Karpas-422 (cell line): Measurements from ENCODE around the gene GNB3. TPM values are rescaled to one million over a fixed set of nuclear protein-coding genes. Genes with fewer than 3 reads are reported as not detected.

Experiments
- DNase-seq: peaks from one replicate; pipeline ENCODE4 v3.0.0-alpha.2; 2015
- H2AFZ ChIP-seq: fragments of 200-600 bp; sonication (generic); 2 replicates; pipeline ENCODE4 v1.6.1; 2014; ENCODE audit warnings: antibody characterized with exemption, low read length, mixed read lengths
- H3K27ac ChIP-seq: fragments of 200-600 bp; sonication (generic); 2 replicates; pipeline ENCODE4 v1.5.1; 2014; ENCODE audit warnings: mild to moderate bottlenecking, low read length, moderate library complexity
- H3K27me3 ChIP-seq: fragments of 200-600 bp; sonication (generic); 2 replicates; pipeline ENCODE4 v1.6.1; 2014; ENCODE audit warnings: low read length, mixed read lengths
- H3K36me3 ChIP-seq: fragments of 200-600 bp; sonication (generic); 2 replicates; pipeline ENCODE4 v1.6.1; 2014; ENCODE audit warnings: low read length, mixed read lengths; ENCODE audit not compliant: insufficient read depth
- H3K4me1 ChIP-seq: fragments of 200-600 bp; sonication (generic); 2 replicates; pipeline ENCODE4 v1.6.1; 2014; ENCODE audit warnings: mild to moderate bottlenecking, low read length, mixed read lengths
- H3K4me2 ChIP-seq: fragments of 200-600 bp; sonication (generic); 2 replicates; pipeline ENCODE4 v1.6.1; 2014; ENCODE audit warnings: low read length, low read depth, mild to moderate bottlenecking; ENCODE audit not compliant: poor library complexity, severe bottlenecking
- H3K4me3 ChIP-seq: fragments of 200-600 bp; sonication (generic); 2 replicates; pipeline ENCODE4 v1.5.1; 2014; ENCODE audit warnings: mild to moderate bottlenecking, antibody characterized with exemption, low read length, mixed read lengths
- H3K79me2 ChIP-seq: fragments of 200-600 bp; sonication (generic); 2 replicates; pipeline ENCODE4 v1.6.1; 2014; ENCODE audit warnings: mild to moderate bottlenecking, low read length, mixed read lengths
- H3K9ac ChIP-seq: fragments of 200-600 bp; sonication (generic); 2 replicates; pipeline ENCODE4 v1.6.0; 2014; ENCODE audit warnings: low read length
- H3K9me2 ChIP-seq: fragments of 200-600 bp; sonication (generic), shearing (Covaris generic); replicated peaks from 2 replicates; pipeline ENCODE4 v1.6.0; 2014; ENCODE audit warnings: mild to moderate bottlenecking, low read length, moderate library complexity; ENCODE audit not compliant: insufficient read depth
- H3K9me3 ChIP-seq: fragments of 300-700, 200-600 bp; sonication (generic); 2 replicates; pipeline ENCODE4 v1.6.1; 2014; ENCODE audit warnings: low read length, mixed read lengths
- H4K20me1 ChIP-seq: fragments of 200-600 bp; sonication (generic); 2 replicates; pipeline ENCODE4 v1.6.1; 2014; ENCODE audit warnings: mild to moderate bottlenecking, antibody characterized with exemption, low read length, low read depth; ENCODE audit not compliant: insufficient read depth
- total RNA-seq: library from RNA; depleted of rRNA; stranded (reverse); fragments of >200 nt; shearing (Covaris generic); gene quantifications from 2 replicates; pipeline ENCODE4 v1.2.3, GENCODE V29; 2014; ENCODE audit warnings: low replicate concordance

The GNB3 gene
- total RNA-seq, 1 experiment from 2014 or later, result 14.9 TPM

DNA sequence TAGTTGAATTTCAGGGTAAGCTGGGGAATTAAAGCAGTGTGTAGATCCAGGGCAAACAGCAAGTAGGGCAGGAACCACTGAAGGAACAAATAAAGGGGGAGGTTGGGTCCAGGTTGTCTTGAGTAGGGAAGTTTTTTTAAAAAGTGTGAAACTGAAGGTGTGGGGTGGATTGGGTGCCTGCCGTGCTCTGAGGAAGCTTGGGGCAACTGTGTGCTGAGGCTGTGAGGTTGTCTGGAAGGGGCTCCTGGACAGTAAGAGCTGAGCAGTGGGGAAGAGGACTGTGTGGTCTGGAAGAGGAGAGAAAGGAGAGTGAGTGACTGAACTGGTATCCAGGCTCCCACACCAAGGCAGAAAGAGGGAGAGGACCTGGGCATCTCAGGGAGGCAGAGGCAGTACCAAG, 30.0 kb upstream of the GNB3 start:
- Histone ChIP-seq H3K27me3 (no peaks in the 10 kb centered on the region), H4K20me1 (no peaks in the 10 kb centered on the region), H3K4me3 (no peak overlapping the region), H3K36me3 (no peaks in the 10 kb centered on the region), H2AFZ (0 out of 2 replicates have a peak overlapping the region, but pooled peaks have one; percentile 23), H3K9me3 (no peaks in the 10 kb centered on the region), H3K79me2 (no peaks in the 10 kb centered on the region), H3K9ac (no peak overlapping the region), H3K4me2 (no peak overlapping the region), H3K9me2 (no peaks in the 10 kb centered on the region), H3K4me1 (peaks cover 3% of the 10 kb centered on the region; the same call in 1 of the 2 replicates), H3K27ac (no peak overlapping the region)
- DNase-seq, result no peak

DNA sequence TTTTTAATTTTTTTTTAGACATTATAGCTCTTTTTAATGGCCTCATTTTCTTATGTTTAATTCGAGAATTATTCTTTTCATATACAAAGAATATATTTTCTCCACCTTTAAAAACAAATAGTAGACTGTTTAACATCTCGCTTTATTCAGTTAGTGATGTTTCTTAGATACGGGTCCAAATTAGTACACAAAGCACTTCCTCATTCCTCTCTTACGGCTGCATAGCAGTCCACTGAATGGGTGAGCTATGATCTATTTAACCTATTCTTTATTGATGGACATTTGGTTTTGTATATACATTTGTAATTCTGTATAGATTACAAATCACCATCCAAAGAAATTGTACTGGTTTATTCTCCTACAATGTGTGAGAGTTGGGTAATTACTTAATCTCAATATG, 27.4 kb upstream of the GNB3 start:
- Histone ChIP-seq H3K4me3 (no peak overlapping the region), H3K4me2 (no peak overlapping the region), H4K20me1 (no peaks in the 10 kb centered on the region), H3K4me1 (peaks cover 3% of the 10 kb centered on the region; the same call in 1 of the 2 replicates), H3K9me3 (no peaks in the 10 kb centered on the region), H3K9ac (no peak overlapping the region), H2AFZ (no peak overlapping the region), H3K9me2 (no peaks in the 10 kb centered on the region), H3K79me2 (no peaks in the 10 kb centered on the region), H3K27me3 (no peaks in the 10 kb centered on the region), H3K36me3 (no peaks in the 10 kb centered on the region), H3K27ac (no peak overlapping the region)
- no peak for DNase-seq

- Histone ChIP-seq H2AFZ (no peak overlapping the region), H3K4me1 (peaks cover 10% of the 10 kb centered on the region; the same call in 1 of the 2 replicates), H3K27me3 (no peaks in the 10 kb centered on the region), H3K27ac (no peak overlapping the region), H3K4me3 (no peak overlapping the region), H3K9ac (no peak overlapping the region), H3K9me3 (no peaks in the 10 kb centered on the region), H4K20me1 (no peaks in the 10 kb centered on the region), H3K9me2 (no peaks in the 10 kb centered on the region), H3K79me2 (no peaks in the 10 kb centered on the region), H3K4me2 (no peak overlapping the region), H3K36me3 (no peaks in the 10 kb centered on the region)
- no peak for DNase-seq
Observed at GRCh38 chr12:6816598-6816997, 24.1 kb upstream of the GNB3 start.

DNA sequence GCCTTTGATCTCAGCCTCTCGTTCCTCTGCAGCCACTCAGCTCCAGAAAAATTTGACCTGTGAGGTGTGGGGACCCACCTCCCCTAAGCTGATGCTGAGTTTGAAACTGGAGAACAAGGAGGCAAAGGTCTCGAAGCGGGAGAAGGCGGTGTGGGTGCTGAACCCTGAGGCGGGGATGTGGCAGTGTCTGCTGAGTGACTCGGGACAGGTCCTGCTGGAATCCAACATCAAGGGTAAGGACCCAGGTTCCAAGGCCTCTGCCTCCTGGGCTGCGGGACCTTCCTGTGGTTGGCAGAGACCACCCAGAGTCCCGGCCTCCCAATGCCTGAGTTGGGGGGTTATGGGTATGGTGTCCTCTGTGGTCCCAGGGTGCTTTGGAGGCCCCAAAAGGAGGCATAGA, 23.6 kb upstream of the GNB3 start:
- no peaks in the 10 kb centered on the region for H3K36me3 ChIP-seq
- no peak for DNase-seq
- H3K9me3 ChIP-seq, result no peaks in the 10 kb centered on the region
- H3K9ac ChIP-seq, result no peak overlapping the region
- H3K4me2 ChIP-seq, result no peak overlapping the region
- H3K4me3 ChIP-seq, result no peak overlapping the region
- peaks cover 10% of the 10 kb centered on the region; the same call in 1 of the 2 replicates for H3K4me1 ChIP-seq
- no peaks in the 10 kb centered on the region for H4K20me1 ChIP-seq
- H3K27ac ChIP-seq, result no peak overlapping the region
- H3K79me2 ChIP-seq, result no peaks in the 10 kb centered on the region
- H3K9me2 ChIP-seq, result no peaks in the 10 kb centered on the region
- H2AFZ ChIP-seq, result no peak overlapping the region
- H3K27me3 ChIP-seq, result no peaks in the 10 kb centered on the region

GRCh38 chr12:6817662-6818157, 23.0 kb upstream of the GNB3 start:
- H3K4me2 ChIP-seq, result no peak overlapping the region

GRCh38 chr12:6818222-6818621, 22.5 kb upstream of the GNB3 start:
- no peak for DNase-seq
- Histone ChIP-seq H3K4me1 (peaks cover 7% of the 10 kb centered on the region; the same call in 1 of the 2 replicates), H3K27me3 (no peaks in the 10 kb centered on the region), H3K9ac (no peak overlapping the region), H2AFZ (no peak overlapping the region), H3K4me2 (no peak overlapping the region), H3K9me2 (no peaks in the 10 kb centered on the region), H3K79me2 (no peaks in the 10 kb centered on the region), H4K20me1 (no peaks in the 10 kb centered on the region), H3K36me3 (no peaks in the 10 kb centered on the region), H3K4me3 (no peak overlapping the region), H3K27ac (no peak overlapping the region), H3K9me3 (no peaks in the 10 kb centered on the region)

More at GRCh38 chr12:6817662-6818157, 23.0 kb upstream of the GNB3 start:
- Histone ChIP-seq H4K20me1 (no peaks in the 10 kb centered on the region), H3K9ac (no peak overlapping the region), H3K4me3 (no peak overlapping the region), H3K9me2 (no peaks in the 10 kb centered on the region), H2AFZ (no peak overlapping the region), H3K79me2 (no peaks in the 10 kb centered on the region), H3K27me3 (no peaks in the 10 kb centered on the region), H3K4me1 (peaks cover 9% of the 10 kb centered on the region; the same call in 1 of the 2 replicates), H3K27ac (no peak overlapping the region), H3K9me3 (no peaks in the 10 kb centered on the region), H3K36me3 (no peaks in the 10 kb centered on the region)
- no peak for DNase-seq

GRCh38 chr12:6818645-6819044, 22.1 kb upstream of the GNB3 start:
- no peaks in the 10 kb centered on the region for H3K36me3 ChIP-seq
- H3K79me2 ChIP-seq, result no peaks in the 10 kb centered on the region
- H3K4me2 ChIP-seq, result no peak overlapping the region
- no peak for DNase-seq
- H3K9me2 ChIP-seq, result no peaks in the 10 kb centered on the region
- no peak overlapping the region for H3K4me3 ChIP-seq
- no peak overlapping the region for H3K9ac ChIP-seq
- H3K27ac ChIP-seq, result no peak overlapping the region
- no peaks in the 10 kb centered on the region for H3K9me3 ChIP-seq
- no peaks in the 10 kb centered on the region for H4K20me1 ChIP-seq
- H3K27me3 ChIP-seq, result no peaks in the 10 kb centered on the region
- H2AFZ ChIP-seq, result no peak overlapping the region
- peaks cover 7% of the 10 kb centered on the region; the same call in 1 of the 2 replicates for H3K4me1 ChIP-seq

GRCh38 chr12:6819106-6820030, 21.4 kb upstream of the GNB3 start:
- Histone ChIP-seq H3K27me3 (no peaks in the 10 kb centered on the region), H3K9me3 (no peaks in the 10 kb centered on the region), H3K27ac (no peak overlapping the region), H3K9ac (no peak overlapping the region), H3K4me2 (no peak overlapping the region), H3K9me2 (no peaks in the 10 kb centered on the region), H3K4me1 (peaks cover 7% of the 10 kb centered on the region; the same call in 1 of the 2 replicates), H3K4me3 (no peak overlapping the region), H3K36me3 (no peaks in the 10 kb centered on the region), H4K20me1 (no peaks in the 10 kb centered on the region), H3K79me2 (no peaks in the 10 kb centered on the region), H2AFZ (no peak overlapping the region)
- no peak for DNase-seq
